Ovary (tissue), 9 donors: ENCODE results near the gene CLIC1. TPM values are rescaled to one million over a fixed set of nuclear protein-coding genes. Genes with fewer than 3 reads are reported as not detected.
A peak's percentile ranks its signal among the peaks of the same experiment; 100 is the strongest.

Experiments used
- DNase-seq, 5 donors: peaks; one replicate each; pipeline ENCODE4 v3.0.0-alpha.2; 2019 to 2020
- H3K27ac ChIP-seq, 2 donors: fragments of 200-600 bp; one replicate each; pipeline versions ENCODE4 v1.5.1 to v1.8.0; 2019 to 2022
- H3K27me3 ChIP-seq: fragments of 200-600 bp; one replicate; pipeline ENCODE4 v1.8.0; 2022
- H3K36me3 ChIP-seq: fragments of 200-600 bp; sonication (generic); one replicate; pipeline ENCODE4 v1.5.1; 2019
- H3K4me1 ChIP-seq: one replicate; pipeline ENCODE4 v1.8.1; 2013; ENCODE audit warnings: mild to moderate bottlenecking, moderate library complexity; ENCODE audit not compliant: insufficient read depth
- H3K4me3 ChIP-seq: fragments of 200-600 bp; sonication (generic); one replicate; pipeline ENCODE4 v1.5.1; 2017
- H3K9me3 ChIP-seq, 2 donors: fragments of 200-600 bp in 1 of 2; sonication (generic) in 1 of 2; one replicate each; pipeline versions ENCODE4 v1.5.1 to v1.8.1; 2013 to 2019; ENCODE audit warnings: mild to moderate bottlenecking in 1 of 2, moderate library complexity in 1 of 2
- EP300 ChIP-seq: sonication (generic); formaldehyde crosslinking; IDR thresholded peaks from one replicate; pipeline ENCODE4 v1.6.1; 2017; ENCODE audit warnings: antibody characterized with exemption
- POLR2A ChIP-seq: fragments of 450-650 bp; IDR thresholded peaks from one replicate; pipeline ENCODE4 v1.6.1; 2017; ENCODE audit warnings: antibody characterized with exemption, mild to moderate bottlenecking, moderate library complexity
- WGBS, 3 donors: extraction: QIAGEN DNeasy Blood & Tissue Kit in 1 of 3; methylation state at CpG; one replicate each; pipeline versions ENCODE4 v1.1.5 to v1.1.7; 2013 to 2017; 5-methylcytosine and 5-hydroxymethylcytosine counted together
- intact Hi-C, 4 donors: fragments of 100-400 bp; cut with DNase I; formaldehyde crosslinking; loops; one replicate each; pipeline versions ENCODE4 v1.11.0 to v1.15.1; 2022 to 2023
- polyA plus RNA-seq, 2 donors: library from polyadenylated mRNA; stranded (reverse); fragments of 200-250 nt in 1 of 2; fragments of 350-450 nt in 1 of 2; fragmentation: Illumina TruSeq in 1 of 2; extraction: RNeasy Lipid Tissue Mini Kit (QIAGEN cat#74804) in 1 of 2; gene quantifications; one replicate each; pipeline ENCODE4 v1.2.3, GENCODE V29; 2013 to 2014
- total RNA-seq, 7 donors: library from RNA; depleted of rRNA in 2 of 7; stranded (reverse); fragments of >200 nt in 2 of 7; fragmentation: NEBNext Ultra II Directional in 3 of 7; extraction: Animal tissue kit (Norgen Biotek cat#: 25700) in 3 of 7; gene quantifications; one replicate each; pipeline versions ENCODE4 v1.1.0 to v1.2.4, GENCODE V29; 2016 to 2023
- TF ChIP-seq, protein P1 (sequence below), 3 donors: fragments of 450-650 bp in 2 of 3; fragments of 200-600 bp in 1 of 3; IDR thresholded peaks; one replicate each; pipeline versions ENCODE4 v1.5.1 to v1.8.0; 2016 to 2022; ENCODE audit warnings: antibody characterized with exemption in 3 of 3, mild to moderate bottlenecking in 1 of 3
- donor health status: DM: no; HTN: no; CAD: no; lungs with moderate emphysema.
- donor health status: DM: no; HTN: no; CAD: no.
- donor health status: Bipolar disorder and iron deficiency.
- donor health status: DM: yes; HTN: yes; CAD: no.
- donor health status: DM: no; HTN: no; CAD: no.
- donor health status: DM: yes; HTN: yes; CAD: no.

Gene CLIC1
- total and polyA plus RNA-seq, 9 donors, result 128 to 473 (median 185) TPM

DNA sequence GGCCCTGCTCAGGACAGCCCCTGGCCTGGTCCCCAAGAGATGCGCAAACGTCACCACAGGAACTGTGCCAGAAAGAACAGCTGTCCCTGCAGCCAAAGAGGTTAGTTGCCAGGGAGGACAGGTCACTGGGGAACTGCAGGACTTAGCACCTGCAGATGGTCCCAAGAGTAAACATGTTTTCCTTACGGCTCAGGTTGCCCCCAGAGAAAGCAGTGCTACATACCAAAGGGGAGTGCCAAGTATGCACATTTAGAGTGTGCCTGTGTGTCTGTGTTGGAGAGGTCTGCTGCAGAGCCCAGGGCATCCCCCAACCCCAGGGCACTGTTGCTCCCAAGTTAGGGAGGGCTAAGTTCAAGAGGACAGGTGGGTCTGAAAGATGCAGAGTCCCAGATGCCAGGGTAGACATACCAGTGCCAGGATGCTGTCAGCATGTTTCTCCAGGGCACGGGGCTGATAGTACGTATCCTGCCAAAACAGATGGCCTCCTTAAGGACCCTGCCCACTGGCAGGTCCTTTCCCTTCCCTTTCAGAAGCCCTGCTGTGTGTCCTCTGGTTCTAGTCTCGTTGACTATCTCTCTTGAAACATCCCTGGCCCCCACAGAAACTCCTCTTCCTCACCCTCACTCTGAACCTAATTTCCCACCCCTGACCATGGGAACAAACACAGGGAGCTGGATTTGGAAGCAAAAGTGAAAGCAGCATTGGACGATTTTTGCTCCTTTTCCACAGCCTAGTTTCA, 34.5 kb downstream of the CLIC1 start:
- Histone ChIP-seq H3K27me3 (no peaks in the 10 kb centered on the region), H3K4me1 (peaks cover 11% of the 10 kb centered on the region), H3K9me3 (no peaks in the 10 kb centered on the region), H3K27ac (peak overlapping the region; percentile 87 to 99), H3K36me3 (no peaks in the 10 kb centered on the region), H3K4me3 (peak overlapping the region; percentile 58)
- peak in 1 of 5 donors; percentile 33 for DNase-seq
- TF ChIP-seq POLR2A, result no peak
- TF ChIP-seq EP300, result no peak
- intact Hi-C loops, result loop anchor here in 1 of 4 donors (2.0 kb wide), 1 partner anchor 27 kb away; the partner anchor contains the start of gene DDAH2
- WGBS, 3 donors, result 23 to 31% (median 23%) methylated on average over 7 of the region's 7 CpGs

DNA sequence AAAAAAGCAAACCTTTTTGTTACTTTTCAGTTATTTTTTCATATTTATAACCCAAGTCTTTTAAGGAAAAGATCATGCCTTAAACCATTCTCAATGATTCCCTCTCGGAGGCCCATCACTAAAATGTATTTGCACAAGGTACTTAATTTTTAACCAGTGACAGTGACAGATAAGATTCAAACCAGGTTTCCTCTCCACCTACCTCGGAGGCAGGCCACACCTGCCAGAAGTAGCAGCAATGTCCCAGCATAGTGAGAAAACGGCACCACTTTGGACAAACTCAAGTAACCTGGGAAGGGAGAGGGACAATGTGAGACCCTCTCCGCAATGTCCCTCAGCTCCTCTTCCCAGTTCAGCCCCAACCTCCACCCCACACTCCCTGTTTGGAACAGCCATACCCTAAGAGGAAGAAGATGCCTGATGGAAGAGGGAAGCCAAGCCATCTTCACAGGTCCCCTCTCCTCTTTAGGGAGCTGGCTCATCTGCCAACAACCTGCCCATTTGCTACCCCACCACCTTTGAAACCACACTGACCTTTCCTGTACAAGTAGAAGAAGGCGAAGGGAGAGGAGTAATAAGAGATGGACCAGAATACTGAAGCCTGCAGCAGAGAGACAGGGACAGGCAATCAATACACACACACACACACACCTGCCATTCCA, 35.5 kb downstream of the CLIC1 start:
- 86 to 89% (median 87%) methylated on average over 5 of the region's 5 CpGs for WGBS, 3 donors
- Histone ChIP-seq H3K9me3 (no peaks in the 10 kb centered on the region), H3K36me3 (no peaks in the 10 kb centered on the region), H3K4me1 (peaks cover 11% of the 10 kb centered on the region), H3K4me3 (no peak overlapping the region), H3K27ac (no peak overlapping the region), H3K27me3 (no peaks in the 10 kb centered on the region)
- DNase-seq, result no peak
- intact Hi-C loops, result no loop called here
- TF ChIP-seq POLR2A (no peak), EP300 (no peak)
- TF ChIP-seq, protein P1, sequence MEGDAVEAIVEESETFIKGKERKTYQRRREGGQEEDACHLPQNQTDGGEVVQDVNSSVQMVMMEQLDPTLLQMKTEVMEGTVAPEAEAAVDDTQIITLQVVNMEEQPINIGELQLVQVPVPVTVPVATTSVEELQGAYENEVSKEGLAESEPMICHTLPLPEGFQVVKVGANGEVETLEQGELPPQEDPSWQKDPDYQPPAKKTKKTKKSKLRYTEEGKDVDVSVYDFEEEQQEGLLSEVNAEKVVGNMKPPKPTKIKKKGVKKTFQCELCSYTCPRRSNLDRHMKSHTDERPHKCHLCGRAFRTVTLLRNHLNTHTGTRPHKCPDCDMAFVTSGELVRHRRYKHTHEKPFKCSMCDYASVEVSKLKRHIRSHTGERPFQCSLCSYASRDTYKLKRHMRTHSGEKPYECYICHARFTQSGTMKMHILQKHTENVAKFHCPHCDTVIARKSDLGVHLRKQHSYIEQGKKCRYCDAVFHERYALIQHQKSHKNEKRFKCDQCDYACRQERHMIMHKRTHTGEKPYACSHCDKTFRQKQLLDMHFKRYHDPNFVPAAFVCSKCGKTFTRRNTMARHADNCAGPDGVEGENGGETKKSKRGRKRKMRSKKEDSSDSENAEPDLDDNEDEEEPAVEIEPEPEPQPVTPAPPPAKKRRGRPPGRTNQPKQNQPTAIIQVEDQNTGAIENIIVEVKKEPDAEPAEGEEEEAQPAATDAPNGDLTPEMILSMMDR (IDR thresholded peaks at IDR 0.05), result no peak

DNA sequence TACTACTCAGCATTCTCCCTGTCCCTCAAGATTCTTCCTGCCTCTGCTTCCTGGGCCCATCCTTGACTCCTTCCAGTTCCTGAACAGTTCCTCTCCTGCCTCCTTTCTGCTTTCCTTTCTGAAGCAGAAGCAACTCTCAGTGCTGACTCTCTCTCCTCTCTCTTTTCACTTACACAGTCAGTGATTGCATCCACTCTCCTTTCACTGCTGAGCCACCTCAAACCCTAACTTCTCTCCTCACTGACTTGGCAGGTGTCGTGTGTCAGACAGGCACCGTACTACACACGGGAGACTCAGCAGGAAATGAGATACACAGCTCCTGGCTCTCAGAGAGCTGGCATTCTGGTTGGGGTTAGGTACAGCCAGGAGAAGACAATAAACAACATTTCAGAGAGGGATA, 38.8 kb downstream of the CLIC1 start:
- DNase-seq, result no peak
- Histone ChIP-seq H3K36me3 (no peaks in the 10 kb centered on the region), H3K27ac (no peak overlapping the region), H3K4me1 (peaks cover 8% of the 10 kb centered on the region), H3K9me3 (no peaks in the 10 kb centered on the region), H3K27me3 (no peaks in the 10 kb centered on the region), H3K4me3 (no peak overlapping the region)
- WGBS, 3 donors, result 44 to 50% (median 46%) methylated on average over 3 of the region's 3 CpGs
- TF ChIP-seq EP300 (no peak), POLR2A (no peak)
- TF ChIP-seq, protein P1 (IDR thresholded peaks at IDR 0.05), result no peak
- intact Hi-C loops, result no loop called here

DNA sequence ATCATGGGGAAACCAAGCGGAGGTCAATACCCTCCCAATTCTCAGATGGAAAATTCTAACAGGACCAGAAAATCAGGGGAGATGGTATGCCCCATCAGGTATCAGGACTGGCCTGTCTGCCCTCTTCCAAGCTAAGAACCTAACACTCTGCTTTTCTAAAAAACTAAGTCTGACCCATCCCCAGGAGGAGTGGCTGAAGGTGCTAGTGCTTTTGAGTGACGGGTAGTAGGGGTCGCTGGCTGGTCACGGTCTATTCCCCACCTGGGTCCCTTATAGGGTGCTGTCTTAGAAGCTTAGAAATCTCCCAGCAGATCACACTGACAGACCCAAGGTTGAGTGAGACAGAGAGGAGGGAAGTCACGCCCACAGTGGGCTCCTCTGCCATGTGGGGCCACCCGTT, 42.8 kb downstream of the CLIC1 start:
- Histone ChIP-seq H3K4me1 (no peaks in the 10 kb centered on the region), H3K36me3 (no peaks in the 10 kb centered on the region), H3K9me3 (no peaks in the 10 kb centered on the region), H3K4me3 (no peak overlapping the region), H3K27ac (no peak overlapping the region), H3K27me3 (no peaks in the 10 kb centered on the region)
- WGBS, 3 donors, result 87 to 90% (median 87%) methylated on average over 6 of the region's 6 CpGs
- intact Hi-C loops, result no loop called here
- TF ChIP-seq EP300 (no peak), POLR2A (no peak)
- TF ChIP-seq, protein P1 (IDR thresholded peaks at IDR 0.05), result no peak
- no peak for DNase-seq

DNA sequence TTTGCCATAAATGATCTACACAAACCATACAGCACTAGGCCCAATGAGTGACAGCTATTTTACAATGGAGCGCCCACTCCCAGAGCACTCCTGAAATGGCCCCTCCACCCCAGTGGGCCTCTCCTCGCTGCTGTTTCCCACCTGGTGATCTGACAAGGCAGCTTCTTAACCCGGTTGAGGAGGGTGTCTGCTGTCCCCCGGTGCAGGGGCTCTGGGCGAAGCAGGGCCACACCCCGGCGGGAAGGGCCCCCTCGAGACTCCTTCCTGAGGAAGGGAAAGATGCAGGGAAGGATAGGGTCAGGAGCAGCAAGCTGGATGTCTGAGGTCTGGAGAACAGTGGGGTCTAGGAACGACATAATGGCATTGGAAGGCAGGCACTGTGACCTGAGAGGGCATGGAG, 43.4 kb downstream of the CLIC1 start:
- no peak for DNase-seq
- Histone ChIP-seq H3K27me3 (no peaks in the 10 kb centered on the region), H3K27ac (no peak overlapping the region), H3K4me1 (no peaks in the 10 kb centered on the region), H3K36me3 (no peaks in the 10 kb centered on the region), H3K4me3 (no peak overlapping the region), H3K9me3 (no peaks in the 10 kb centered on the region)
- TF ChIP-seq POLR2A (no peak), EP300 (no peak)
- TF ChIP-seq, protein P1 (IDR thresholded peaks at IDR 0.05), result no peak
- intact Hi-C loops, result no loop called here
- WGBS, 3 donors, result 80 to 86% (median 83%) methylated on average over 9 of the region's 9 CpGs
